Measurements from ENCODE around the gene SLCO1B1.

GRCh38 chr12:21220266-21220665 is 89.3 kb downstream of the SLCO1B1 start:
- TF ChIP-seq CTCF (IDR thresholded peaks at IDR 0.05) (no peak), EZH2 (IDR thresholded peaks at IDR 0.05; ENCODE audit: borderline replicate concordance, insufficient read depth, low read depth, low read length, poor library complexity, severe bottlenecking) (no peak)

Measured in B cell (primary cell).